ENCODE measurements around the gene NRXN2. TPM values are rescaled to one million over a fixed set of nuclear protein-coding genes. Genes with fewer than 3 reads are reported as not detected.
A peak's percentile ranks its signal among the peaks of the same experiment; 100 is the strongest.

NRXN2 gene
- total RNA-seq (2013): 0.62 TPM
- polyA plus RNA-seq (under 1 TPM in 1 of 3 donors, not detected in 2; 0.07 TPM), polyA minus RNA-seq (0.72 and 1.1 TPM in 2 replicates), total RNA-seq (0.49 to 4.4 (median 1.1) reads per million in 11 experiments)

DNA sequence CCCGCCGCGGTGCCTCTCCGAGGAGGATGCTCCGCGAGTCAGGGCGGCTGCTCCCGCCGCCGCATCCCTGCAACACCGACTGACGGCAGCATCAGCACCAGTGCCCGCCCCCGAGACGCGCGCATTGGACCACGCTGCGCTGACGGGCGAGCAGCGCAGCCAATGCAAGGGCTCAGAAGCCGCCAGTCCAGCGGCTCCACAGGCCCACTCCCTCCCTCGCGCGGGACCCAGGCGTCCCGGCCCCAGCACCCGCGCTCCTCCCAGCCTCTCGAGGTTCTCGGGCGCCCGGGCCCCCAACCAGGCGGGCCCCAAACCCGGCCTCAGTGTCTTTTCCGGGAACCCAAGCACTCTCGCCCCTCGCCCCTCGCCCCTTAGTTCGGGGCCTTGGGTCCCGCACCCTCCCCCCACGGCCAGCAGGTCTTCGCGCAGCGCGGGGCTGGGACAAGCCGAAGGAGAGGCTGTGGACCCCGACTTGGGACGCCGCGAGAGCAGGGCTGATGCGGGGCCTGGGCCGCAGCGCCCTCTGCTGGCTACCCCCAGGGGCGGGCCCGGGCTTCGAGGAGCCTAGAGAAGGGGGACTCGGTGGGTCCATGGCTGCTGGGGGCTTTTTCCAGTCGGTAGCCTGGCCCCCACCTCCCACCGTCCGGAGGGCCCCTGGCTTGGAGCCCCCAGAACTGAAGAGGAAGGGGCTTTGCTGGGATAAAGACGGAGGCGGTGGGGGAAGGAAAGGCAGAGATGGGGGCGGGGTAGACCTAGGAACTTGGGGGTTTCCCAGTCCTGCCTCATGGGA is at the start of gene NRXN2:
Gene NRXN2 (minus strand): TSS at position 81 of the 790 bp plus-strand sequence. CDS start 9,498 bp downstream, outside the sequence.
- peaks cover 20 to 32% (median 20%) of the 10 kb centered on the region in 3 donors for H3K27me3 Mint-ChIP-seq (ENCODE audit: low read depth in 3 of 3)
- H3K4me3 ChIP-seq (replicated peaks in 1 of 3; ENCODE audit: low read depth in 2 of 3, low read length in 3 of 3): peak within 1 kb of the TSS; percentile 60 to 90 (median 61)
- H3K79me2 ChIP-seq (ENCODE audit: insufficient read depth, low read length): no peaks in the 10 kb centered on the region
- WGBS (ENCODE audit: insufficient coverage): 2% methylated on average over 64 of the region's 66 CpGs
- H3K27me3 ChIP-seq (ENCODE audit: control insufficient read depth in 2 of 2, insufficient read depth in 2 of 2, low read length in 2 of 2): peaks cover 5 to 22% of the 10 kb centered on the region in 2 donors
- peak within 1 kb of the TSS; percentile 71 to 74 for H3K4me3 Mint-ChIP-seq
- peaks cover 11 to 24% of the 10 kb centered on the region in 2 donors for H3K36me3 ChIP-seq (replicated peaks in 1 of 2; ENCODE audit: control insufficient read depth in 1 of 2, insufficient read depth in 2 of 2, low read length in 2 of 2)
- peaks cover 31% of the 10 kb centered on the region for H4K20me1 ChIP-seq (ENCODE audit: insufficient read depth, low read length)
- no peaks in the 10 kb centered on the region for H3K9me3 ChIP-seq (replicated peaks in 1 of 2; ENCODE audit: control insufficient read depth in 1 of 2, insufficient read depth in 1 of 2, low read length in 2 of 2)
- peak within 1 kb of the TSS; percentile 80 for H3K9ac ChIP-seq (ENCODE audit: insufficient read depth, low read length, poor library complexity, severe bottlenecking)
- peak within 1 kb of the TSS in 1 of 2 donors; percentile 65 for H3K27ac ChIP-seq (ENCODE audit: low read depth in 1 of 2, low read length in 2 of 2)
- peak; percentile 69 to 81 (median 79) for DNase-seq
- H3K4me1 Mint-ChIP-seq: peaks cover 24% of the 10 kb centered on the region
- H3K4me2 ChIP-seq (replicated peaks; ENCODE audit: extremely low read depth, low read length, poor library complexity, severe bottlenecking): peak within 1 kb of the TSS; percentile 100
- H3K4me1 ChIP-seq (ENCODE audit: control insufficient read depth in 1 of 2, insufficient read depth in 2 of 2, low read length in 2 of 2): peaks cover 15 to 32% of the 10 kb centered on the region in 2 donors
- no peaks in the 10 kb centered on the region for H3K9me3 Mint-ChIP-seq
- intact Hi-C loops (cut with micrococcal nuclease): loop anchor here (2.0 to 5.0 kb wide), 3 partner anchors 71 to 236 kb away; no protein-coding TSS in a partner anchor
- H3K36me3 Mint-ChIP-seq: peaks cover 17 to 20% of the 10 kb centered on the region in 2 donors
- peak within 1 kb of the TSS in 2 of 7 donors; percentile 30 to 64 for H3K27ac Mint-ChIP-seq
- TF ChIP-seq, protein P1, sequence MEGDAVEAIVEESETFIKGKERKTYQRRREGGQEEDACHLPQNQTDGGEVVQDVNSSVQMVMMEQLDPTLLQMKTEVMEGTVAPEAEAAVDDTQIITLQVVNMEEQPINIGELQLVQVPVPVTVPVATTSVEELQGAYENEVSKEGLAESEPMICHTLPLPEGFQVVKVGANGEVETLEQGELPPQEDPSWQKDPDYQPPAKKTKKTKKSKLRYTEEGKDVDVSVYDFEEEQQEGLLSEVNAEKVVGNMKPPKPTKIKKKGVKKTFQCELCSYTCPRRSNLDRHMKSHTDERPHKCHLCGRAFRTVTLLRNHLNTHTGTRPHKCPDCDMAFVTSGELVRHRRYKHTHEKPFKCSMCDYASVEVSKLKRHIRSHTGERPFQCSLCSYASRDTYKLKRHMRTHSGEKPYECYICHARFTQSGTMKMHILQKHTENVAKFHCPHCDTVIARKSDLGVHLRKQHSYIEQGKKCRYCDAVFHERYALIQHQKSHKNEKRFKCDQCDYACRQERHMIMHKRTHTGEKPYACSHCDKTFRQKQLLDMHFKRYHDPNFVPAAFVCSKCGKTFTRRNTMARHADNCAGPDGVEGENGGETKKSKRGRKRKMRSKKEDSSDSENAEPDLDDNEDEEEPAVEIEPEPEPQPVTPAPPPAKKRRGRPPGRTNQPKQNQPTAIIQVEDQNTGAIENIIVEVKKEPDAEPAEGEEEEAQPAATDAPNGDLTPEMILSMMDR (IDR thresholded peaks at IDR 0.05): peak; percentile 100
- peak within 1 kb of the TSS; percentile 97 for H2AFZ ChIP-seq (ENCODE audit: insufficient read depth, low read depth, low read length, poor library complexity, severe bottlenecking)

DNA sequence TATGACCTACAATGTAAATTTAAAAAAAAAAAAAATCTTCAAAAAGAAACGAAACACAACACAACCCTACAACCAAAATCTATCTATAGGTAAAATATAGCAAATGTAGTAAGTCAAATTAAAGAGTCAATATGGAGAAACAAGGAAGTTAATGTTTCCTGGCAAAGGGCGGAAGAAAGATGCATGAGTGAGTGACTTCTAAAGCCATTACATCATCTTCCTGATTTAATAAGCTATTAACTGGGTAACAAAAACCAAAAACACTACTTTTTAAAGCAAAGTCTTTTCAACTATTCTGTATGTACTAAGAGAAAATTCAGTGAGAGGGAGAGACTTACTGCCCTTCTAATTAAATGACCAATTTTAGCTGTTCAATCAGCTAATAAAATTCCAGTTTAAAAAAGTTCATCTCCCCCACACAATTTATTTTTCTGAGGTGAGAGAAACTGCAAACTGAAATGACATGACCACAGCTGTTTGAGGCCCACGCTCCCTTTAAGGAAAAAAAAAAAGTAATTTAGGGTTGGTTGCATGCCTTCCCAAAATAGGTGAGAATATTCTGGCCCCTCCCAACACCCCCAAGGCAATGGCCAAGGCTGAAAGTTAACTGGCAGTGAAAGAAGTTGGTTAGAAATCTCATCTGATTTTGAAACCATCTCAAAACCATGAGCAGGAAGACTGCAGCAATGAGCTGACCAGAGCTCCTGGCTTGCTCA is 49.5 kb upstream of the NRXN2 start:
- peak; percentile 47 to 83 (median 78) for DNase-seq
- TF ChIP-seq, protein P1 (IDR thresholded peaks at IDR 0.05): no peak
- peaks cover 0 to 1% (median 0%) of the 10 kb centered on the region in 3 donors for H3K27me3 Mint-ChIP-seq (ENCODE audit: low read depth in 3 of 3)
- H3K4me3 Mint-ChIP-seq: peak overlapping the region; percentile 58 to 75
- H3K36me3 ChIP-seq (replicated peaks in 1 of 2; ENCODE audit: control insufficient read depth in 1 of 2, insufficient read depth in 2 of 2, low read length in 2 of 2): peaks cover 83 to 89% of the 10 kb centered on the region in 2 donors
- peak overlapping the region; percentile 84 for H3K4me2 ChIP-seq (replicated peaks; ENCODE audit: extremely low read depth, low read length, poor library complexity, severe bottlenecking)
- H3K4me3 ChIP-seq (replicated peaks in 1 of 3; ENCODE audit: low read depth in 2 of 3, low read length in 3 of 3): peak overlapping the region; percentile 8 to 73 (median 35)
- peaks cover 38 to 55% of the 10 kb centered on the region in 2 donors for H3K4me1 ChIP-seq (ENCODE audit: control insufficient read depth in 1 of 2, insufficient read depth in 2 of 2, low read length in 2 of 2)
- H3K27ac Mint-ChIP-seq: peak overlapping the region; percentile 85 to 94 (median 92)
- no peaks in the 10 kb centered on the region for H3K27me3 ChIP-seq (ENCODE audit: control insufficient read depth in 2 of 2, insufficient read depth in 2 of 2, low read length in 2 of 2)
- H3K9ac ChIP-seq (ENCODE audit: insufficient read depth, low read length, poor library complexity, severe bottlenecking): no peak overlapping the region
- peaks cover 61% of the 10 kb centered on the region for H3K4me1 Mint-ChIP-seq
- peaks cover 96 to 99% of the 10 kb centered on the region in 2 donors for H3K36me3 Mint-ChIP-seq
- no peaks in the 10 kb centered on the region for H3K9me3 Mint-ChIP-seq
- H3K27ac ChIP-seq (ENCODE audit: low read depth in 1 of 2, low read length in 2 of 2): peak overlapping the region; percentile 53 to 73
- H3K9me3 ChIP-seq (replicated peaks in 1 of 2; ENCODE audit: control insufficient read depth in 1 of 2, insufficient read depth in 1 of 2, low read length in 2 of 2): no peaks in the 10 kb centered on the region
- intact Hi-C loops (cut with micrococcal nuclease): loop anchor here in 1 of 2 donors (2.0 kb wide), 1 partner anchor 28 kb away; the partner anchor contains the start of gene RASGRP2
- peaks cover 98% of the 10 kb centered on the region for H4K20me1 ChIP-seq (ENCODE audit: insufficient read depth, low read length)
- WGBS (ENCODE audit: insufficient coverage): no CpG with 5 or more reads among the region's 3 CpGs
- peaks cover 98% of the 10 kb centered on the region for H3K79me2 ChIP-seq (ENCODE audit: insufficient read depth, low read length)
- H2AFZ ChIP-seq (ENCODE audit: insufficient read depth, low read depth, low read length, poor library complexity, severe bottlenecking): no peak overlapping the region
